SU-DHL-6 (cell line): ENCODE results near the gene WIPF1.
"Not testable (repeated sequence)": the region's sequence is repeated elsewhere in the genome, so short reads cannot be mapped to it uniquely, and the experiment has no call there.

Experiments used
- H2AFZ ChIP-seq: fragments of 200-600 bp; sonication (generic); 2 replicates; pipeline ENCODE4 v1.6.1; 2014; ENCODE audit warnings: low read depth, mild to moderate bottlenecking, moderate library complexity, mixed read lengths, antibody characterized with exemption, low read length; ENCODE audit not compliant: severe bottlenecking
- H3F3A ChIP-seq: fragments of 200-600 bp; shearing (Covaris generic); 2 replicates; pipeline ENCODE4 v1.6.0; 2016; ENCODE audit warnings: antibody characterized with exemption, mild to moderate bottlenecking; ENCODE audit not compliant: insufficient read depth
- H3K27ac ChIP-seq: fragments of 200-600 bp; sonication (generic); 2 replicates; pipeline ENCODE4 v1.5.1; 2016; ENCODE audit warnings: low read depth, mild to moderate bottlenecking, low read length, moderate library complexity, mixed read lengths
- H3K27me3 ChIP-seq: fragments of 200-600 bp; sonication (generic), shearing (Covaris generic); 2 replicates; pipeline ENCODE4 v1.6.0; 2014; ENCODE audit warnings: mild to moderate bottlenecking, low read length
- H3K36me3 ChIP-seq: fragments of 200-600 bp; sonication (generic); 2 replicates; pipeline ENCODE4 v1.6.1; 2014; ENCODE audit warnings: mild to moderate bottlenecking, low read length, mixed read lengths
- H3K4me2 ChIP-seq: fragments of 300-600, 200-600 bp; shearing (Covaris generic), sonication (generic); 2 replicates; pipeline ENCODE4 v1.6.0; 2014; ENCODE audit warnings: low read length, low read depth, mild to moderate bottlenecking; ENCODE audit not compliant: poor library complexity, severe bottlenecking
- H3K4me3 ChIP-seq: fragments of 200-600 bp; sonication (generic); 2 replicates; pipeline ENCODE4 v1.5.1; 2014; ENCODE audit warnings: antibody characterized with exemption, low read length, mild to moderate bottlenecking, mixed read lengths; ENCODE audit not compliant: insufficient read depth, poor library complexity, severe bottlenecking
- H3K79me2 ChIP-seq: fragments of 200-600 bp; sonication (generic); 2 replicates; pipeline ENCODE4 v1.6.1; 2014; ENCODE audit warnings: mild to moderate bottlenecking, low read length, moderate library complexity; ENCODE audit not compliant: insufficient read depth
- H3K9ac ChIP-seq: fragments of 200-600 bp; sonication (generic); 2 replicates; pipeline ENCODE4 v1.7.0; 2014; ENCODE audit warnings: mild to moderate bottlenecking, low read length
- H3K9me2 ChIP-seq: fragments of 200-600 bp; sonication (generic); replicated peaks from 2 replicates; pipeline ENCODE4 v1.6.1; 2014; ENCODE audit warnings: low read length; ENCODE audit not compliant: insufficient read depth
- H3K9me3 ChIP-seq: fragments of 200-600 bp; sonication (generic); 2 replicates; pipeline ENCODE4 v1.6.1; 2014; ENCODE audit warnings: low read length, mixed read lengths; ENCODE audit not compliant: insufficient read depth
- H4K20me1 ChIP-seq: fragments of 200-600 bp; sonication (generic); 2 replicates; pipeline ENCODE4 v1.6.1; 2014; ENCODE audit warnings: low read depth, mild to moderate bottlenecking, antibody characterized with exemption, low read length, moderate library complexity, mixed read lengths
- CTCF ChIP-seq: fragments of 200-600 bp; sonication (generic); IDR thresholded peaks from one replicate; pipeline ENCODE4 v1.5.1; 2017; ENCODE audit warnings: antibody characterized with exemption, mild to moderate bottlenecking, low read length, moderate library complexity; ENCODE audit not compliant: insufficient read depth, poor library complexity, severe bottlenecking
- EZH2phosphoT487 ChIP-seq: fragments of 200-600 bp; sonication (generic), shearing (Covaris generic); conservative IDR thresholded peaks from 2 replicates; pipeline ENCODE4 v1.6.1; 2018; ENCODE audit warnings: mild to moderate bottlenecking, antibody characterized with exemption, low read length, moderate library complexity, mixed read lengths

Gene WIPF1

GRCh38 chr2:174552880-174553279 lies 44.7 kb downstream of the WIPF1 start:
- H3K79me2 ChIP-seq: no peaks in the 10 kb centered on the region
- H3K27me3 ChIP-seq: no peaks in the 10 kb centered on the region
- TF ChIP-seq EZH2phosphoT487: no peak
- TF ChIP-seq CTCF: no peak
- H3K9ac ChIP-seq: no peak overlapping the region
- peaks cover 35% of the 10 kb centered on the region for H3F3A ChIP-seq
- H3K4me2 ChIP-seq: no peak overlapping the region
- H2AFZ ChIP-seq: no peak overlapping the region
- H3K4me3 ChIP-seq: no peak overlapping the region
- no peaks in the 10 kb centered on the region for H4K20me1 ChIP-seq
- no peaks in the 10 kb centered on the region for H3K9me2 ChIP-seq
- H3K9me3 ChIP-seq: no peaks in the 10 kb centered on the region
- no peaks in the 10 kb centered on the region for H3K36me3 ChIP-seq
- H3K27ac ChIP-seq: no peak overlapping the region

GRCh38 chr2:174551697-174552096 lies 45.9 kb downstream of the WIPF1 start:
- TF ChIP-seq CTCF: no peak
- TF ChIP-seq EZH2phosphoT487: no peak
- no peak overlapping the region for H3K4me3 ChIP-seq
- H3K9me3 ChIP-seq: no peaks in the 10 kb centered on the region
- no peak overlapping the region for H3K27ac ChIP-seq
- H3F3A ChIP-seq: peaks cover 27% of the 10 kb centered on the region
- no peaks in the 10 kb centered on the region for H3K9me2 ChIP-seq
- H4K20me1 ChIP-seq: no peaks in the 10 kb centered on the region
- H3K36me3 ChIP-seq: no peaks in the 10 kb centered on the region
- no peaks in the 10 kb centered on the region for H3K27me3 ChIP-seq
- H2AFZ ChIP-seq: no peak overlapping the region
- H3K4me2 ChIP-seq: no peak overlapping the region
- H3K79me2 ChIP-seq: no peaks in the 10 kb centered on the region
- no peak overlapping the region for H3K9ac ChIP-seq

GRCh38 chr2:174548646-174549045 lies 49.0 kb downstream of the WIPF1 start:
- H4K20me1 ChIP-seq, H3K4me3 ChIP-seq, H3K4me2 ChIP-seq, H3F3A ChIP-seq, H3K9me3 ChIP-seq, H3K36me3 ChIP-seq, H2AFZ ChIP-seq, H3K27ac ChIP-seq, H3K9me2 ChIP-seq, H3K9ac ChIP-seq, H3K79me2 ChIP-seq, H3K27me3 ChIP-seq: not testable (repeated sequence)

GRCh38 chr2:174548021-174548420 lies 49.6 kb downstream of the WIPF1 start:
- not testable (repeated sequence) for H3F3A ChIP-seq, H3K27me3 ChIP-seq, H3K9ac ChIP-seq, H4K20me1 ChIP-seq, H3K9me3 ChIP-seq, H3K9me2 ChIP-seq, H3K27ac ChIP-seq, H2AFZ ChIP-seq, H3K4me2 ChIP-seq, H3K4me3 ChIP-seq, H3K36me3 ChIP-seq, H3K79me2 ChIP-seq
